Activated CD4-positive, alpha-beta T cell treated with anti-CD3 and anti-CD28 coated beads, Interleukin-2, amount 50 U/mL, for 24 hours (primary cell): ENCODE results near the gene MARVELD1.

ENCODE experiments used
- DNase-seq, 2 donors: peaks; one replicate each; pipeline ENCODE4 v3.0.0-alpha.2; 2020; ENCODE audit warnings: low read depth in 1 of 2, low spot score in 1 of 2

MARVELD1 gene

GRCh38 chr10:97719602-97720001, 6.1 kb downstream of the MARVELD1 start:
- no peak for DNase-seq

- no peak for DNase-seq
Measured at GRCh38 chr10:97721871-97722780, 8.6 kb downstream of the MARVELD1 start.

- no peak for DNase-seq
Measured at GRCh38 chr10:97723001-97723400, 9.5 kb downstream of the MARVELD1 start.

GRCh38 chr10:97724341-97724941, 10.9 kb downstream of the MARVELD1 start:
- no peak for DNase-seq

- DNase-seq, result no peak
Measured at GRCh38 chr10:97726636-97727178, 13.2 kb downstream of the MARVELD1 start.

- DNase-seq, result no peak
Measured at GRCh38 chr10:97729014-97729413, 15.5 kb downstream of the MARVELD1 start.

- peak in 1 of 2 donors; percentile 28 for DNase-seq
Measured at GRCh38 chr10:97731346-97732051, 18.0 kb downstream of the MARVELD1 start.

GRCh38 chr10:97732052-97732359, 18.5 kb downstream of the MARVELD1 start:
- DNase-seq, result no peak

GRCh38 chr10:97733256-97733655, 19.7 kb downstream of the MARVELD1 start:
- no peak for DNase-seq

GRCh38 chr10:97734021-97734420, 20.5 kb downstream of the MARVELD1 start:
- DNase-seq, result no peak

- DNase-seq, result no peak
Measured at GRCh38 chr10:97736403-97736901, 22.9 kb downstream of the MARVELD1 start.

- peak; percentile 94 to 95 for DNase-seq
Measured at GRCh38 chr10:97736902-97737769, 23.6 kb downstream of the MARVELD1 start, which contains the start of gene ZFYVE27. TSS of gene ZFYVE27 (plus strand) at chr10:97737128. CDS start at chr10:97738478, 1,350 bp downstream.

- DNase-seq, result no peak
Measured at GRCh38 chr10:97737770-97738265, 24.3 kb downstream of the MARVELD1 start.

- no peak for DNase-seq
Measured at GRCh38 chr10:97738616-97739015, 25.1 kb downstream of the MARVELD1 start.

- DNase-seq, result no peak
Measured at GRCh38 chr10:97740613-97741012, 27.1 kb downstream of the MARVELD1 start.

- no peak for DNase-seq
Measured at GRCh38 chr10:97743169-97743943, 29.8 kb downstream of the MARVELD1 start.

- DNase-seq, result no peak
Measured at GRCh38 chr10:97744405-97745035, 31.0 kb downstream of the MARVELD1 start.

- no peak for DNase-seq
Measured at GRCh38 chr10:97747573-97747972, 34.0 kb downstream of the MARVELD1 start.

GRCh38 chr10:97748116-97748515, 34.6 kb downstream of the MARVELD1 start:
- DNase-seq, result no peak
